HG02610 (cell line): Measurements from ENCODE around the gene MCCC2.
A peak's percentile ranks its signal among the peaks of the same experiment; 100 is the strongest.
"Not testable (repeated sequence)": the region's sequence is repeated elsewhere in the genome, so short reads cannot be mapped to it uniquely, and the experiment has no call there.

Experiments used
- ATAC-seq: cut with Tn5 transposase; IDR thresholded peaks from one replicate; pipeline ENCODE4 v1.9.1; 2021; ENCODE audit warnings: mild to moderate bottlenecking, moderate library complexity; ENCODE audit not compliant: unreplicated experiment

The MCCC2 gene

DNA sequence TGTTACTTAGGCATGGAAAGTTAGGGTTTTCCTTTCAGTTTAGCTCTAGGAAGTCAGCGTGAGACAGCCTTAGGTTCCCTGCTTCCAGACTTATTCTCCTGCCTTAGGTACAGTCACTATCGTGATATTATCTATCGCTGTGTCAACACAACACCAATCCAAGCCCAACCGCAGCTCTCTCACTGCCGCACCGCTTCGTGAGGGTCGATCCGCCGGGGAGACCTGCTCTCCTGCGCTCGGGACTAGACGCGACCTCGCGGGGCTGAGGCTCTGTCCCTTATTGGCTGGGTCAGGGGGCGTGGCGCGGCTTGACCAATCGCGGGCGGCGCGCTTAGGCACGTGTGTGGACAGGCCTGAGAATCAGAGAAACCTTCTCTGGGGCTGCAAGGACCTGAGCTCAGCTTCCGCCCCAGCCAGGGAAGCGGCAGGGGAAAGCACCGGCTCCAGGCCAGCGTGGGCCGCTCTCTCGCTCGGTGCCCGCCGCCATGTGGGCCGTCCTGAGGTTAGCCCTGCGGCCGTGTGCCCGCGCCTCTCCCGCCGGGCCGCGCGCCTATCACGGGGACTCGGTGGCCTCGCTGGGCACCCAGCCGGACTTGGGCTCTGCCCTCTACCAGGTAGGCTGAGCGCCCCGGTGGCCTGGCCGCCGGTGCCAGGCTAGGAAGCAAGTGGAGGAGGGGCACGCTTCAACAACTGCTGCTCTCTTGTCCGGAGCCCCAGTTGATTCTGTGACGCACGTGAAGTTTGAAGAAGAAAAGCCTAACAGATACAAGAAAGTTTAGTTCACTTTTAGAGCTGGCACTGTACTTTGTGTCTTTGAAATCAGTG lies at the start of gene MCCC2:
Gene MCCC2 (plus strand): TSS at position 400 of the 825 bp plus-strand sequence. CDS start 86 bp downstream, at position 486.
- peak; percentile 97 for ATAC-seq

DNA sequence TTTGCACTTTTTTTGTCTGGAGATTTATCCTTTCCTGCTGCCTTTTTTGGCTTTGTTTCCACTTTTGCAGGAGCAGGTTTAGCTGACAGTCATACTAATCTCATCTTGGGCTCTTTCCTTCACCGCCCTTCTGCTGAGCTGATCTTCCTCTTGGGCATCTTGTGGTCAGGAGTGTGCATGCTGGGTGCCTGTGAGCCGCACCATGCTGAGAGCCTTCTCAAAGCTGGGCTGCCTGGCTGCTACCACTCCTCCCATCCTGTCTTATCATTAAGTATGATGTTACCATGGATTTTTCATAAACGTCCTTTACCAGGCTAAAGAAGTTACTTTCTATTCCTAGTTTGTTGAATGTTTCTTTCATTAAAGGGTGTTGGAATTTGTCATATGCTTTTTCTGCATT lies 49.5 kb upstream of the MCCC2 start:
- ATAC-seq: no peak

DNA sequence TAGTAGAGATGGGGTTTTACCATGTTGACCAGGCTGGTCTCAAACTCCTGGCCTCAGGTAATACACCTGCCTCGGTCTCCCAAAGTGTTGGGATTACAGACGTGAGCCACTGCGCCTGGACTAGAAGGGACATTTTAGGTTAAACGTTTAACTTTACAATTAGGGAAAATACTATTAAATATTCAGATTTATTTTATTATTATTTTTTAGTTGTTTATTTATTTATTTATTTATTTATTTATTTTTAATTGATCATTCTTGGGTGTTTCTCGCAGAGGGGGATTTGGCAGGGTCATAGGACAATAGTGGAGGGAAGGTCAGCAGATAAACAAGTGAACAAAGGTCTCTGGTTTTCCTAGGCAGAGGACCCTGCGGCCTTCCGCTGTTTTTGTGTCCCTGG lies 36.3 kb upstream of the MCCC2 start:
- ATAC-seq: not testable (repeated sequence)

DNA sequence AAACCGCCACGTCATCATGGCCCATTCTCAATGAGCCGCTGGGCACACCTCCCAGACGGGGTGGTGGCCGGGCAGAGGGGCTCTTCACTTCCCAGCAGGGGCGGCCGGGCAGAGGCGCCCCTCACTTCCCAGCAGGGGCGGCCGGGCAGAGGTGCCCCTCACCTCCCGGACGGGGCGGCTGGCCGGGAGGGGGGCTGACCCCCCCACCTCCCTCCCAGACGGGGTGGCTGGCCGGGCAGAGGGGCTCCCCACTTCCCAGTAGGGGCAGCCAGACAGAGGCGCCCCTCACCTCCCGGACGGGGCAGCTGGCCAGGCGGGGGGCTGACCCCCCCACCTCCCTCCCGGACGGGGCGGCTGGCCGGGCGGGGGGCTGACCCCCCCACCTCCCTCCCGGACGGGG lies 35.6 kb upstream of the MCCC2 start:
- ATAC-seq: not testable (repeated sequence)

DNA sequence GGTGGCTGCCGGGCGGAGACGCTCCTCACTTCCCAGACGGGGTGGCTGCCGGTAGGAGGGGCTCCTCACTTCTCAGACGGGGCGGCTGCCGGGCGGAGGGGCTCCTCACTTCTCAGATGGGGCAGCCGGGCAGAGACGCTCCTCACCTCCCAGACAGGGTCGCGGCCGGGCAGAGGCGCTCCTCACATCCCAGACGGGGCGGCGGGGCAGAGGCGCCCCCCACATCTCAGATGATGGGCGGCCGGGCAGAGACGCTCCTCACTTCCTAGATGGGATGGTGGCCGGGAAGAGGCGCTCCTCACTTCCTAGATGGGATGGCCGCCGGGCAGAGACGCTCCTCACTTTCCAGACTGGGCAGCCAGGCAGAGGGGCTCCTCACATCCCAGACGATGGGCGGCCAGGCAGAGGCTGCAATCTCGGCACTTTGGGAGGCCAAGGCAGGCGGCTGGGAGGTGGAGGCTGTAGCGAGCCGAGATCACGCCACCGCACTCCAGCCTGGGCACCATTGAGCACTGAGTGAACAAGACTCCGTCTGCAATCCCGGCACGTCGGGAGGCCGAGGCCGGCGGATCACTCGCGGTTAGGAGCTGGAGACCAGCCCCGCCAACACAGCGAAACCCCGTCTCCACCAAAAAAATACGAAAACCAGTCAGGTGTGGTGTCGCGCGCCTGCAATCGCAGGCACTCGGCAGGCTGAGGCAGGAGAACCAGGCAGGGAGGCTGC lies 35.0 kb upstream of the MCCC2 start:
- not testable (repeated sequence) for ATAC-seq

DNA sequence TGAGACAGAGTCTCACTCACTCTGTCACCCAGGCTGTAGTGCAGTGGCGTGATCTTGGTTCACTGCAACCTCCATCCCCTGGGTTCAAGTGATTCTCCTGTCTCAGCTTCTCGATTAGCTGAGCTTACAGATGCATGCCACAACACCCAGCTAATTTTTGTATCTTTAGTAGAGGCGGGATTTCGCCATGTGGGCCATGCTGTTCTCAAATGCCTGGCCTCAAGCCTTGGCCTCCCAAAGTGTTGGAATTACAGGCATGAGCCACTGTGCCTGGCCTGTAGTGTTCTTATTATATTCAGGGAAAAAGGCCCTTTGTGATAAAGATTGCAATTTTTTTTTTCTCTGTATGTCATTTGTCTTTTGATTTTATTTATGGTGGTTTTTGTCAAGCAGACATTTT lies 24.0 kb upstream of the MCCC2 start:
- no peak for ATAC-seq

DNA sequence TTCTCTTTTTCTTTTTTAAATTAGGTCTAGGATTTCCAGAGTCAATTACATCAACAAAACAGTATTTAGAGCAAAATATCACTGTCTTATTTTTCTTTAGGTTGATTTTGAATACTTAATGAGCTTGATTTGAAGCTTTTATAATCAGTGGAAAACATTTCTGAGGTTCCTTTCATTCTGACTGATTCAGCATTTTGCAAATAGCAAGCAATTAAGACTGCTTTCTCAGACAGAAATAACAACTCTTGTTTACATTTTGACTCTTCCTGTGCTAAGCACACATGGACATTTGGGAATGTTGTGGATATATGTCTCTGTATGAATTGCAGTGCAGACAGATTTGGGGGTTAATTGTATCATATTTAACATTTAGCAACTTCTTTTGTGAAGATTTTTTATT lies 22.2 kb upstream of the MCCC2 start:
- ATAC-seq: no peak

DNA sequence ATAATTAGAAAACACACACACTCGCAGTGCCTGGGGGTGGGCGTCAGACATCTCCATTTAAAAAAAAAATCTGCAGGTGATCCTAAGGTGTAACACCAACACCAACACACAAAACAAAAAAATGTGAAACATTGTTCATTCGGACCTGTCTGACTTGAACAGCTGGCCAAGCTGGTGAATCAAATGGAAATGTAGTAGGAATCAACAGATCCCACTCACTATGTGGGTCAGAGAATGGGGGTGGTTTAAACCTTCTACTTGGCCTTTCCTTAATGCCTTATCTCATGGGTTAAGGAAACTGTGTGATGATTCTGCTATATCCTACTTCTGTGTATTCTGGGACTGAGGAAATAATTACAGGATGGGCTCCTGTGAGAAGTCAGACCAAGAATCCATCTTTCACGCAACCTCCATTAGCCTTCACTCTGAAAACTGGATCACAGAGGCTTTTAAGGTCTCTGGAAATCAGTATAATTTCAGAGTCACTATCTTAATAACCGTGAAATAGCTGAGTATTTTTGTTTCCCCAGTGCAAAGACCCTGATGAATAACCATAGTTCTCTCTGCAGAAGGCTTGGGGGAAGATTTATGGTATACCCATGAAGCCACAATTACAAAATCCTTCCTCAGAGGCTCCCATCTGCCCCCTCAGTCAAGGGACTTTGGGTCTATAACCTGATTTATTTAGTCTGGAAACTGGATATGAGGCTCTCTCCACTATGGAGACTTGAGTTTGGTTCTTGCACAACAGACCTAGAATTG lies 17.2 kb upstream of the MCCC2 start:
- no peak for ATAC-seq

DNA sequence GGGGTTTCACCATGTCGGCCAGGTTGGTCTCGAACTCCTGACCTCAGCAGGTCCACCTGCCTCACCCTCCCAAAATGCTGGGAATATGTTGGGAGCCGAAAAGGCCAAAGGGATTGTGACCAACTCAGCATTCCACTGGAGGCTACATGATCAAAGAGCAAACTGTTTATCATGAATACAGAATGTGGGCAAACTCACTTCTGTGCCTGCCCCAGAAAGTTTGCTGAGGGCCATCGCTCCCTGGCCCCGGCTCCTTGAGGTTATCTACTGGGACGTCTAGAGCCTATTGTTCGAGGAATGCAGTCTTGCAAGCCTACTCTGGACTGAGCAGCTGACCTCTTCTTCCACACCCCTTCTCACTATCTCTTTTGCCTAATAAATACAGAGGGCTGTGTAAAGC lies 15.3 kb upstream of the MCCC2 start:
- ATAC-seq: not testable (repeated sequence)

DNA sequence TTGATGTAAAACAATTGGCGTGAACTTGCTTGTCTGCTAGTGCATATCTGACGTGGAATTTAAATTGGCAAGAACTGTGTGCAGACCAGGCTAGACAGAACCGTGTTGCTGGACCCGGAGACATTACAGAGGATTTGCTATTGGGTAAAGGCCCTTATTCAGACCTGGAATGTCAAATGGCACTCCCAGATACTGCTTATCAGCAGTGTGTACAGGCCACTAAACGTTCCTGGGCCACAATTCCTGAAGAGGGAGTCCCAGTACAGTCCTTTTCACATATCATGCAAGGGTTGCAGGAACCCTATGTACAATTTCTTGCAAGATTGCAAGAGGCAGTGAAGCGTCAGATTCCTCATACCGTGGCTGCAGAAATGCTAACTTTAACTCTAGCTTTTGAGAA lies 13.5 kb upstream of the MCCC2 start:
- no peak for ATAC-seq

DNA sequence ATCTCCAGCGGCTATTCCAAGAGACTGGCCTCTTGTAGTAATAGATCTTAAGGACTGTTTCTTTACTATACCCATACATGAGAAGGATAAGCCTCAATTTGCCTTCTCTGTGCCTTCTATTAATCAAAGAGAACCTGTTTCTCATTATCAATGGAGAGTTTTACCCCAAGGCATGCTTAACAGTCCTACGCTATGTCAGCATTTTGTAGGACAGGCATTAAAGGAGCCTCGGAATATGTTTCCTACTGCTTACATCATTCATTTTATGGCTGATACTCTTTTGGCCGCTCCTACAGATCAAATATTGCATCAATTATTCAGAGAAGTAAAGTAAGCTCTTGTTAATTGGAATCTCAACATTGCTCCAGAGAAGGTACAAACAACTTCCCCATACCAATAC lies 11.6 kb upstream of the MCCC2 start:
- ATAC-seq: not testable (repeated sequence)

DNA sequence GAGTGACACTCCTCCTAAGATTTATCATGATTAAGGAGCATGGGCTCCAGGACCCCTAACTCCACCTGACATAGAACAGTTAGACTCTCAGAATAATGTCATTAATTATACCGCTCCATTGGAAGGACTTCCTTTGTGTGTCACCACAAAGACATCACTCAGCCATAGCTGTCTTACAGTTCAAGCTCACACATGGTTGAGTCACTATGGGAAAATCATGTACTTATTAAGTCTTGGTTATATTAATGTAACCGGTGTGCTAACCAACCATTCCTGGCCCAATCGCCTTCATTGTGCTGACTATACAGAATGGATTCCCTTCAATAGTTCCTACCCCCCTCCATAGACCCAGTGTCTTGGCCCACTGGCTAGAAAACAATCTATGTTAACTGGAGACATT lies 10.9 kb upstream of the MCCC2 start:
- ATAC-seq: no peak

DNA sequence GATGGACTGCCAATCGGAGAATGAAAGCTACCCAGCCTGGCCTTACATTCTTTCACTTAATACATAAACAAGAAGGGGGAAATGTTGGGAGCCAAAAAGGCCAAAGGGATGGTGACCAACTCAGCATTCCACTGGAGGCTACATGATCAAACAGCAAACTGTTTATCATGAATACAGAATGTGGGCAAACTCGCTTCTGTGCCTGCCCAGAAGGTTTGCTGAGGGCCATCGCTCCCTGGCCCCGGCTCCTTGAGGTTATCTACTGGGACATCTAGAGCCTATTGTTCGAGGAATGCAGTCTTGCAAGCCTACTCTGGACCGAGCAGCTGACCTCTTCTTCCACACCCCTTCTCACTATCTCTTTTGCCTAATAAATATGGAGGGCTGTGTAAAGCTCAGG lies 9.3 kb upstream of the MCCC2 start:
- not testable (repeated sequence) for ATAC-seq

DNA sequence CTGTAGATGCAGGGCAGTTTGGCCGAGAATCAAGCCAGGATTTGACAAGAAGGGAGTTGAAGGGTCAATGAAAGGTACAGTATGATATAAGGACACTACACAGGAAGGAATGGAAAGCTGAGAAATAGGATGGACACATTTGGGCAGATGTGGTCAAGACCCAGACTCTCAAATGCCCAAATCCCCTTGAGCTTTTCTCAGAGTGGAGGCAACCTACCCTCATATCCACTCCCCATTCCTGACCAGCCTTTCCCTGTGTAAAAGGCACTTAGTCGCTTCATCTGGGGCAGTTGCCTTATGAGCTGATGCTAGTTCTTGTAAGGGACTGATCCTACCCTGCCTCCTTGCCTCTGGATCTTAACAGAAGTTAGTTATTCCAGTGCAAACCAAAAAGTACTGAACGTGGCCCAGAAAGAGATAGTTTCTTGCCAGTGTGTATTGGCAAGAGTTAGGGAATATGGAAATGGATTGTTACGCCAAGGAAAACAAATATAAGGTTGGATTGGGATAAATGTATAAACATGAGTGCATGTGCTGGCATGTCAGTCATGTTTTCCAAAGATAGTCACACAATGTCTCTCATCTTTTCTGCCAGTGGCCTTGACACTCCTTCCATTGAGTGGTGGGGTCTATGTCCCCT lies 4.1 kb upstream of the MCCC2 start:
- ATAC-seq: no peak

DNA sequence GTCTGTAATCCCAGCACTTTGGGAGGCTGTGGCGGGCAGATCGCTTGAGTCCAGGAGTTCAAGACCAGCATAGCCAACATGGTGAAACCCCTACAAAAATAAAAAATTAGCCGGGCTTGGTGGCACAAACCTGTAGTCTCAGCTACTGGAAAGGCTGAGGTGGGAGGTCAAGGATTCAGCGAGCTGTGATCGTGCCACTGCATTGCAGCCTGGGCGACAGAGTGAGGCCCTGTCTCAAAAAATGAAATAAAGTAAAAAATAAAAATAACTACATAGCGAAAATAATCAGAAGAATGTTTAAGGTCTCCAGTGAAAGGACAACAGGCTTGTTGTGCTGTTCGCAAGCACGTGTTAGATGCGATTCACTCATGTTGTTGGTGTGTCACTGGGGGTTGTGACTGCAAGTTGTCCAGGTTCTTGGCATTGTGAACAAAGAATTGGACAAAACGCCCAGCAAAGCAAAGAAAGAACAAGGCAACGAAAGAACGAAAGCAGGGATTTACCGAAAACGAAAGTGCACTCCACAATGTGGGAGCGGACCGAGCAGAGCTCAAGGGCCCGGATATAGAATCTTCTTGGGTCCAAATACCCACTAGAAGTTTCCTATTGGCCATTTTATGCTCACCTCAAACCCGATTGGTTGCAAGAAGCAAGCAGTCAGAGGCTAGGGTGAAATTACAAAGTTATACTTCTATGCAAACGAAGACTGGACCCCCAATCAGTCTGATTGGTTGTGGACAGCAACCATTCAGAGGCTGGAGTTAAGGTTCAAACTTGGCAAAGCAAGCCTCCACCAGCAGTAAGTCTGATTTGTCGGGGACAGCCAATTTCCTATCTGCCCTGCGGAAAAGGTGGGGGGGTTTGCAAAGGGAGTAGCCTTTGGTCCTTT lies 844 bp upstream of the MCCC2 start:
- no peak for ATAC-seq

DNA sequence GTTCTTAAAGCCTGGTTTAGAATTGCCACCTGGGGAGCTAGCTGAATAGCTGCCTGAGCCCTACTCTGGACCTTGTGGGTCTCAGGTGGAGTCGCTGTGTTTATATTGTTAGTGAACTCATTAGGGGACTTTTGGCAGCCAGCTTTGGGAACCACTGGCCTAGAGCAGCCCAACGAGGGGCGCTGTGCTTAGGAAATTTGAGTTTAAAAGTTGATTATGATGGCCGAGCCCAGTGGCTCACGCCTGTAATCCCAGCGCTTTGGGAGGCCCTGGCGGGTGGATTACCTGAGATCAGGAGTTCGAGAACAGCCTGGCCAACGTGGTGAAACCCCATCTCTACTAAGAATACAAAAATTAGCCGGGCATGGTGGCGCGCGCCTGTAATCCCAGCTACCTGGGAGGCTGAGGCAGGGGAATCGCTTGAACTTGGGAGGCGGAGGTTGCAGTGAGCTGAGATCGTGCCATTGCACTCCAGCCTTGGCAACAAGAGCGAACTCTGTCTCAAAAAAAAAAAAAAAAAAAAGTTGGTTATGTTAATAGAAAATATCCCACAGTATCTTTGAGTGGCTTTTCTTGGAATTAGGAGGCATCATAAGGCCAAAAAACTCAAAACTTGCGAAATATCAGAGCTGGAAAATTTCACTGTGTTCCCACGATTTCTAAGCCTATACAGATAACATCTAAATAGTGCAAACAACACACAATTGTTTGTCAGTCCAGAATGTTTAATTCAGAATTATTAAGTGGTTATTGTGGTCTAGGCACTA lies 809 bp downstream of the MCCC2 start:
- peak; percentile 1 for ATAC-seq

DNA sequence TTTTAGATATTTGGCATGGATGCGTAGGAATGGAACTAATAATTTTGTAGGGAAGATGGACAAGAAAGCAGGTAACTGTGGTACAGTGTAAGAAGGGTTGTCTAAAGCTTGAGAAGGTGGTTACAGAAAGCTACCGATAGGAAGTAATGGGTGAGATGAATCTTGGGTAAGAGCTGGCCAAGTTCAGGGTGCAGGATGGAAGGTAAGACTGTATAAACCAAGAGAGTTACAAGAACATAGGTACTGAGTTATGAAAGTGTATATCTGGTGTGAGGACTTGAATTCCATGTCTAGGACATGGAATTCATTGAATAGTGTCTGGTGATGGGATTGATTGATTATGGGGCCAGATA lies 1.4 kb downstream of the MCCC2 start:
- ATAC-seq: no peak

DNA sequence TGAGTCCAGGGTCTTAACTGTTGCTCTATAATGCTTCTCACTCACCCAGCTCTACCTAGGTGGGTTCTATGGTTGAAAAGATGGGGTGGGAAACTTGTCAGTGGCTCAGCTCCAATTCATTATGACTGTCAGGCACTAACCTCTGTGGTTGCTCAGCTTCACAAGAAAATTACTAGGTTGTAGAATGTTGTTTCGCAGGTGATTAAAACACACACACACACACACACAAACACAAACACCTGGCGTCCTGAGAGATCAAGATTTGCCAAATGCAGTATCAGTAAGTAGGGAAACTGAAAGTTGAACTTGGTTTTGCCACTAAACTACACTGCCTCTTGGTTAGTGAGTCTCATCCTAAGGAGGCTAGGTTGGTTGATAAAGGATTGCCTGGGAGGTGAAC lies 2.8 kb downstream of the MCCC2 start:
- ATAC-seq: no peak

DNA sequence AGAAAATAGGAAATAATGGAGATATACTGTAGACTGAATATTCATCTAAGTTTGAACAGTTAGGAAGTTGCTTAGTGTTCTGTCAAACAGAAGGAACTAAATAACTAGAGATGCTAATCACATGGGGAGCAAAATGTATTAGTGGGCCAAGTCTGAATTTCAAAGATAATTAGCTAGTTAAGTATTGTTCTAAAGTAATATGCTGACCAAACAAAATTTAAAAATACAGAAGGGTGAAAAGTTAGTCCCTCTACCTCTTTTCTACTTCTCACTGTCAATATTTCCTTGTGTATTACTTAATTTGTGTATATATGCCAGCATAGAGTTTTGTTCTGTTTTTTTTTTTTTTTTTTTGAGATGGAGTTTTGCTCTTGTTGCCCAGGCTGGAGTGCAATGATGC lies 4.0 kb downstream of the MCCC2 start:
- ATAC-seq: no peak
